CD4-positive, CD25-positive, alpha-beta regulatory T cell (primary cell): Measurements from ENCODE around the gene NBAS. TPM values are rescaled to one million over a fixed set of nuclear protein-coding genes. Genes with fewer than 3 reads are reported as not detected.

Source experiments
- ATAC-seq, 2 donors: fragments of 150-1000 bp; cut with Tn5 transposase; one replicate each; pipeline ENCODE4 v1.10.0; 2021; ENCODE audit warnings: low read depth in 2 of 2, moderate number of reproducible peaks in 2 of 2, moderate library complexity in 1 of 2
- DNase-seq, 3 donors: peaks; one replicate each; pipeline versions ENCODE4 v3.0.0 to v3.0.0-alpha.2; 2012 to 2022; ENCODE audit warnings: mixed read lengths in 1 of 3
- H3K27ac ChIP-seq: one replicate; pipeline ENCODE4 v1.7.0; 2013; ENCODE audit warnings: mild to moderate bottlenecking, low read length; ENCODE audit not compliant: insufficient read depth, poor library complexity, severe bottlenecking
- H3K27me3 ChIP-seq: one replicate; pipeline ENCODE4 v1.7.0; 2013; ENCODE audit warnings: low read length; ENCODE audit not compliant: control insufficient read depth, insufficient read depth
- H3K36me3 ChIP-seq: one replicate; pipeline ENCODE4 v1.7.0; 2013; ENCODE audit warnings: mild to moderate bottlenecking, low read length, moderate library complexity; ENCODE audit not compliant: control insufficient read depth, insufficient read depth
- H3K4me1 ChIP-seq: 2 replicates; pipeline ENCODE4 v1.7.0; 2013; ENCODE audit warnings: mild to moderate bottlenecking, low read length; ENCODE audit not compliant: insufficient read depth, control insufficient read depth, poor library complexity, severe bottlenecking
- H3K4me3 ChIP-seq: one replicate; pipeline ENCODE4 v1.7.0; 2013; ENCODE audit warnings: low read depth, mild to moderate bottlenecking, low read length, moderate library complexity
- H3K9me3 ChIP-seq, 2 experiments: 1 replicate in 1 of 2; 2 replicates in 1 of 2; pipeline ENCODE4 v1.7.0; 2013; ENCODE audit warnings: low read length in 2 of 2, mild to moderate bottlenecking in 1 of 2, moderate library complexity in 1 of 2; ENCODE audit not compliant: control insufficient read depth in 2 of 2
- H3K27ac Mint-ChIP-seq, 3 donors: one replicate each; pipeline ENCODE4 v1.8.0; 2020 to 2022; ENCODE audit warnings: mild to moderate bottlenecking in 3 of 3, mixed read lengths in 3 of 3, moderate library complexity in 2 of 3
- H3K27me3 Mint-ChIP-seq: one replicate; pipeline ENCODE4 v1.8.0; 2022; ENCODE audit warnings: mild to moderate bottlenecking, mixed read lengths
- H3K36me3 Mint-ChIP-seq: one replicate; pipeline ENCODE4 v1.8.0; 2020; ENCODE audit warnings: mixed read lengths
- H3K4me1 Mint-ChIP-seq, 4 donors: one replicate each; pipeline ENCODE4 v1.8.0; 2020 to 2022; ENCODE audit warnings: mixed read lengths in 4 of 4, mild to moderate bottlenecking in 1 of 4
- H3K4me3 Mint-ChIP-seq, 4 donors: one replicate each; pipeline ENCODE4 v1.8.0; 2020 to 2022; ENCODE audit warnings: mild to moderate bottlenecking in 4 of 4, mixed read lengths in 4 of 4, moderate library complexity in 3 of 4
- H3K9me3 Mint-ChIP-seq, 7 donors: one replicate each; pipeline ENCODE4 v1.8.0; 2020 to 2022; ENCODE audit warnings: mixed read lengths in 7 of 7, mild to moderate bottlenecking in 3 of 7, moderate library complexity in 2 of 7
- polyA plus RNA-seq, 4 donors: library from polyadenylated mRNA; unstranded; fragments of 300-500 nt; fragmentation: Illumina TruSeq; gene quantifications; one replicate each; pipeline ENCODE4 v1.2.3, GENCODE V29; 2021
- total RNA-seq: library from RNA; stranded (reverse); gene quantifications from one replicate; pipeline ENCODE4 v1.2.3, GENCODE V29; 2022

Gene NBAS
- total and polyA plus RNA-seq, 5 donors from 2014 or later: 18.5 to 31.9 (median 19.5) TPM

GRCh38 chr2:15178946-15179345 lies 382.2 kb downstream of the NBAS start:
- Histone ChIP-seq H3K36me3 (peaks cover 15% of the 10 kb centered on the region), H3K27me3 (no peaks in the 10 kb centered on the region), H3K4me3 (peak overlapping the region; percentile 38), H3K27ac (no peak overlapping the region), H3K4me1 (peaks cover 28% of the 10 kb centered on the region), H3K9me3 (no peaks in the 10 kb centered on the region)
- DNase-seq: no peak
- H3K27me3 Mint-ChIP-seq: no peaks in the 10 kb centered on the region
- H3K36me3 Mint-ChIP-seq: peaks cover 22% of the 10 kb centered on the region
- no peak overlapping the region for H3K4me3 Mint-ChIP-seq
- no peak for ATAC-seq
- no peak overlapping the region for H3K27ac Mint-ChIP-seq
- peaks cover 22 to 42% (median 34%) of the 10 kb centered on the region in 4 donors for H3K4me1 Mint-ChIP-seq
- H3K9me3 Mint-ChIP-seq: no peaks in the 10 kb centered on the region

- H3K27me3 ChIP-seq: no peaks in the 10 kb centered on the region
- H3K36me3 ChIP-seq: peaks cover 12% of the 10 kb centered on the region
- no peaks in the 10 kb centered on the region for H3K9me3 ChIP-seq
- ATAC-seq: peak; percentile 96 to 97
- Mint-ChIP-seq H3K27me3 (no peaks in the 10 kb centered on the region), H3K36me3 (peaks cover 11% of the 10 kb centered on the region), H3K9me3 (no peaks in the 10 kb centered on the region), H3K27ac (peak overlapping the region in 2 of 3 donors; percentile 58 to 69), H3K4me3 (peak overlapping the region; percentile 9 to 72 (median 50)), H3K4me1 (peaks cover 26 to 47% (median 34%) of the 10 kb centered on the region in 4 donors)
- peak overlapping the region; percentile 37 for H3K27ac ChIP-seq
- peaks cover 28% of the 10 kb centered on the region for H3K4me1 ChIP-seq
- H3K4me3 ChIP-seq: peak overlapping the region; percentile 49
- peak; percentile 32 to 93 (median 75) for DNase-seq
Observed at GRCh38 chr2:15177103-15177502, 384.0 kb downstream of the NBAS start.

DNA sequence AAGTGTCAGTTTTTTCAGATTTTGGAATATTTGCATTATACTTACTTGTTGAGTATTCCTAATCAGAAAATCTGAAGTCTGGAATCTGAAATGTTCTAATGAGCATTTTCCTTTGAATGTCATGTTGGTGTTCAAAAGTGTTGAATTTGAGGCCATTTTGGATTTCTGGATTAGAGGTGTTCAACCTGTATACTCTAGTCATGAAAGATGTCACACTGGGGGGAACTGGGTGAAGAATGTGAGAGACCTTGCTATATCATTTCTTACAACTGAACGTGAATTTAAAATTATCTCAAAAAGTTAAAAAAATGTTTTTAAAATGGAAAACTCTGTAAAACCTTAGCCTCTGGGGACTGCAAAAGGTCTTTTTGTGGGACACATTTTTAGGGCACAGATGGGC lies 384.5 kb downstream of the NBAS start:
- Histone ChIP-seq H3K27me3 (no peaks in the 10 kb centered on the region), H3K4me3 (peak overlapping the region; percentile 49), H3K36me3 (peaks cover 9% of the 10 kb centered on the region), H3K4me1 (peaks cover 28% of the 10 kb centered on the region), H3K9me3 (no peaks in the 10 kb centered on the region), H3K27ac (peak overlapping the region; percentile 37)
- ATAC-seq (no peak), DNase-seq (no peak)
- no peaks in the 10 kb centered on the region for H3K27me3 Mint-ChIP-seq
- H3K4me3 Mint-ChIP-seq: peak overlapping the region in 3 of 4 donors; percentile 9 to 72 (median 45)
- H3K4me1 Mint-ChIP-seq: peaks cover 26 to 47% (median 34%) of the 10 kb centered on the region in 4 donors
- peaks cover 12% of the 10 kb centered on the region for H3K36me3 Mint-ChIP-seq
- peak overlapping the region in 2 of 3 donors; percentile 58 to 69 for H3K27ac Mint-ChIP-seq
- no peaks in the 10 kb centered on the region for H3K9me3 Mint-ChIP-seq

GRCh38 chr2:15174567-15174966 lies 386.6 kb downstream of the NBAS start:
- Mint-ChIP-seq H3K27ac (no peak overlapping the region), H3K9me3 (no peaks in the 10 kb centered on the region), H3K27me3 (no peaks in the 10 kb centered on the region), H3K4me3 (no peak overlapping the region), H3K36me3 (peaks cover 20% of the 10 kb centered on the region), H3K4me1 (peaks cover 23 to 47% (median 33%) of the 10 kb centered on the region in 4 donors)
- ATAC-seq: no peak
- no peak for DNase-seq
- H3K27ac ChIP-seq: no peak overlapping the region
- no peaks in the 10 kb centered on the region for H3K9me3 ChIP-seq
- no peak overlapping the region for H3K4me3 ChIP-seq
- H3K27me3 ChIP-seq: no peaks in the 10 kb centered on the region
- peaks cover 28% of the 10 kb centered on the region for H3K4me1 ChIP-seq
- peaks cover 6% of the 10 kb centered on the region for H3K36me3 ChIP-seq

DNA sequence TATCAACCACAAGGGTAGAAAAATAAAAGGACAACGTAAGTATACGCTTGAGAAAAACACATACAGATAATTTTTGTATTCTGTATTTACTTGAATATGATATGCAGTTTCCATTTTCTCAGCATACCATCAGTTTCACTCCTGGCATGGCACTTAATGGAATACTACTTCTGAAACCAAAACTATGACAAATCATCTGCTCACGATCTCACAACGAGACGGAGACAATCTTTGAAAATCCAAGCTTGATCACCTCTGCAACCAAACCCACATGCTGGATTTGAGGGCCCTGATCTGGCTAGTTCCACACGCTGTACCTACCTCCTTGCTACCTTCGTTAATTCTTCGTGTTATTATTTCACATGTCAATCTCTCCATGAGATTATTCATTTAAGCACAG lies 387.6 kb downstream of the NBAS start:
- Histone ChIP-seq H3K4me1 (peaks cover 22% of the 10 kb centered on the region), H3K36me3 (peaks cover 6% of the 10 kb centered on the region), H3K27ac (no peak overlapping the region), H3K4me3 (no peak overlapping the region), H3K9me3 (no peaks in the 10 kb centered on the region), H3K27me3 (no peaks in the 10 kb centered on the region)
- no peak overlapping the region for H3K27ac Mint-ChIP-seq
- peaks cover 18 to 39% (median 27%) of the 10 kb centered on the region in 4 donors for H3K4me1 Mint-ChIP-seq
- DNase-seq (peak in 1 of 3 donors; percentile 11), ATAC-seq (no peak)
- H3K36me3 Mint-ChIP-seq: peaks cover 25% of the 10 kb centered on the region
- no peaks in the 10 kb centered on the region for H3K27me3 Mint-ChIP-seq
- no peaks in the 10 kb centered on the region for H3K9me3 Mint-ChIP-seq
- H3K4me3 Mint-ChIP-seq: no peak overlapping the region

DNA sequence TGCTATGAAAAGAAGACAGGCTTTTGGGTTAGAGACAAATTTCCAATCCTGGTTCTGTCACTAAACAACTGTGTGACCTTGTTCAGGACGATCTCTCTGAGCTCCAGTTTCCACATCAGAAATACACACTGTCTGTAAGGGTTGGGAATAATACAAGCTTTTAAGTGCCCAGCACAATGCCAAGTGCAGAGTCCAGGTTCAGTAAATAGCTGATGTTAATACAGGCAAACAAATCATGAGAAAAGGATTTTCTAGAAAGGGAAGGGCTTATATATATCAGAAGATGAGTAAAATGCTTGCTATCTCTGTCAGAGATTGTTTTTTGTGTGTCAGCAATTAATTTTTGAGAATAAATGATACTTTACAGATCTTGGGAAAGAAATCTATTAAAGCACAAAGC lies 388.3 kb downstream of the NBAS start:
- Histone ChIP-seq H3K27me3 (no peaks in the 10 kb centered on the region), H3K9me3 (no peaks in the 10 kb centered on the region), H3K27ac (no peak overlapping the region), H3K4me1 (peaks cover 17% of the 10 kb centered on the region), H3K36me3 (peaks cover 6% of the 10 kb centered on the region), H3K4me3 (no peak overlapping the region)
- Mint-ChIP-seq H3K36me3 (peaks cover 29% of the 10 kb centered on the region), H3K4me1 (peaks cover 13 to 35% (median 23%) of the 10 kb centered on the region in 4 donors), H3K27me3 (no peaks in the 10 kb centered on the region), H3K27ac (peak overlapping the region in 1 of 3 donors; percentile 17), H3K4me3 (no peak overlapping the region), H3K9me3 (no peaks in the 10 kb centered on the region)
- ATAC-seq: no peak
- no peak for DNase-seq

GRCh38 chr2:15170070-15170775 lies 390.9 kb downstream of the NBAS start:
- Mint-ChIP-seq H3K4me3 (no peak overlapping the region), H3K36me3 (peaks cover 38% of the 10 kb centered on the region), H3K4me1 (peaks cover 0 to 11% (median 4%) of the 10 kb centered on the region in 4 donors), H3K9me3 (no peaks in the 10 kb centered on the region), H3K27ac (no peak overlapping the region), H3K27me3 (no peaks in the 10 kb centered on the region)
- Histone ChIP-seq H3K36me3 (peaks cover 4% of the 10 kb centered on the region), H3K4me1 (no peaks in the 10 kb centered on the region), H3K27ac (no peak overlapping the region), H3K27me3 (no peaks in the 10 kb centered on the region), H3K4me3 (no peak overlapping the region), H3K9me3 (no peaks in the 10 kb centered on the region)
- DNase-seq: no peak
- no peak for ATAC-seq
